Liver (tissue), 9 donors: ENCODE results near the gene TMEM18. TPM values are rescaled to one million over a fixed set of nuclear protein-coding genes. Genes with fewer than 3 reads are reported as not detected.

Experiments
- DNase-seq: peaks from one replicate; pipeline ENCODE4 v3.0.0-alpha.2; 2017; ENCODE audit warnings: low spot score
- H3K27ac ChIP-seq, 2 donors: one replicate each; pipeline ENCODE4 v1.7.0; 2013; ENCODE audit warnings: inconsistent platforms in 2 of 2, low read length in 2 of 2, control low read depth in 1 of 2, low read depth in 1 of 2, mild to moderate bottlenecking in 1 of 2
- H3K27me3 ChIP-seq, 4 donors: one replicate each; pipeline versions ENCODE4 v1.6.1 to v1.7.0; 2013; ENCODE audit warnings: low read length in 3 of 4, inconsistent platforms in 1 of 4, mild to moderate bottlenecking in 1 of 4, moderate library complexity in 1 of 4; ENCODE audit not compliant: control insufficient read depth in 4 of 4, insufficient read depth in 4 of 4
- H3K36me3 ChIP-seq, 4 donors: one replicate each; pipeline versions ENCODE4 v1.6.1 to v1.7.0; 2013; ENCODE audit warnings: low read length in 3 of 4, mild to moderate bottlenecking in 3 of 4, low read depth in 1 of 4, moderate library complexity in 1 of 4; ENCODE audit not compliant: control insufficient read depth in 4 of 4, insufficient read depth in 3 of 4
- H3K4me1 ChIP-seq, 4 donors: one replicate each; pipeline versions ENCODE4 v1.6.1 to v1.7.0; 2013; ENCODE audit warnings: low read length in 3 of 4, mild to moderate bottlenecking in 3 of 4, moderate library complexity in 1 of 4; ENCODE audit not compliant: control insufficient read depth in 4 of 4, insufficient read depth in 4 of 4
- H3K4me3 ChIP-seq, 3 donors: one replicate each; pipeline versions ENCODE4 v1.6.1 to v1.7.0; 2013; ENCODE audit warnings: low read length in 3 of 3, control low read depth in 1 of 3, low read depth in 1 of 3, mild to moderate bottlenecking in 1 of 3
- H3K9ac ChIP-seq, 2 donors: one replicate each; pipeline ENCODE4 v1.7.0; 2013; ENCODE audit warnings: low read length in 2 of 2, mild to moderate bottlenecking in 2 of 2, moderate library complexity in 2 of 2, control low read depth in 1 of 2, low read depth in 1 of 2
- H3K9me3 ChIP-seq, 4 donors: one replicate each; pipeline versions ENCODE4 v1.6.1 to v1.7.0; 2013; ENCODE audit warnings: low read length in 3 of 4; ENCODE audit not compliant: control insufficient read depth in 4 of 4
- ATF3 ChIP-seq: IDR thresholded peaks from 2 replicates; pipeline ENCODE4 v1.6.1; 2016; ENCODE audit warnings: antibody characterized with exemption
- CTCF ChIP-seq: fragments of 150-350 bp; IDR thresholded peaks from 2 replicates; pipeline ENCODE4 v1.5.1; 2017; ENCODE audit warnings: improper control_type of control experiment, low read depth, low read length; ENCODE audit not compliant: missing input control
- EGR1 ChIP-seq, 2 donors: IDR thresholded peaks; 2 replicates each; pipeline ENCODE4 v1.6.1; 2016 to 2018; ENCODE audit warnings: antibody characterized with exemption in 2 of 2, low read depth in 2 of 2
- FOXA1 ChIP-seq: IDR thresholded peaks from 2 replicates; pipeline ENCODE4 v1.6.1; 2016; ENCODE audit warnings: antibody characterized with exemption
- FOXA2 ChIP-seq: IDR thresholded peaks from 2 replicates; pipeline ENCODE4 v1.6.1; 2016; ENCODE audit warnings: antibody characterized with exemption
- GABPA ChIP-seq, 2 donors: IDR thresholded peaks in 1 of 2; conservative IDR thresholded peaks in 1 of 2; 2 replicates each; pipeline ENCODE4 v1.6.1; 2016; ENCODE audit warnings: antibody characterized with exemption in 2 of 2, mild to moderate bottlenecking in 1 of 2, moderate library complexity in 1 of 2
- HNF4A ChIP-seq, 2 donors: conservative IDR thresholded peaks; 2 replicates each; pipeline ENCODE4 v1.6.1; 2016; ENCODE audit warnings: antibody characterized with exemption in 2 of 2, mild to moderate bottlenecking in 2 of 2
- HNF4G ChIP-seq: IDR thresholded peaks from 2 replicates; pipeline ENCODE4 v1.6.1; 2016; ENCODE audit warnings: antibody characterized with exemption
- JUND ChIP-seq, 2 donors: IDR thresholded peaks; 2 replicates each; pipeline ENCODE4 v1.6.1; 2016; ENCODE audit warnings: antibody characterized with exemption in 2 of 2
- NR2F2 ChIP-seq: IDR thresholded peaks from 2 replicates; pipeline ENCODE4 v1.6.1; 2016; ENCODE audit warnings: antibody characterized with exemption
- RAD21 ChIP-seq, 2 donors: IDR thresholded peaks; 2 replicates each; pipeline ENCODE4 v1.6.1; 2016; ENCODE audit warnings: antibody characterized with exemption in 2 of 2, mild to moderate bottlenecking in 2 of 2
- RXRA ChIP-seq, 2 donors: IDR thresholded peaks; 2 replicates each; pipeline ENCODE4 v1.6.1; 2017 to 2018; ENCODE audit warnings: antibody characterized with exemption in 2 of 2, mild to moderate bottlenecking in 1 of 2
- SP1 ChIP-seq: IDR thresholded peaks from 2 replicates; pipeline ENCODE4 v1.6.1; 2018; ENCODE audit warnings: antibody characterized with exemption, mild to moderate bottlenecking
- TAF1 ChIP-seq: conservative IDR thresholded peaks from 2 replicates; pipeline ENCODE4 v1.6.1; 2016; ENCODE audit warnings: antibody characterized with exemption, mild to moderate bottlenecking
- YY1 ChIP-seq: IDR thresholded peaks from 2 replicates; pipeline ENCODE4 v1.6.1; 2016; ENCODE audit warnings: antibody characterized with exemption, mild to moderate bottlenecking
- whole genome bisulfite sequencing: extraction: QIAGEN DNeasy Blood & Tissue Kit; methylation state at CpG from one replicate; pipeline ENCODE4 v1.1.7; 2013; 5-methylcytosine and 5-hydroxymethylcytosine counted together
- polyA plus RNA-seq, 2 donors: library from polyadenylated mRNA; stranded (reverse) in 1 of 2; unstranded in 1 of 2; fragments of 200-250 nt in 1 of 2; fragments of >200 nt in 1 of 2; fragmentation: Nextera tagmentation in 1 of 2; extraction: Ambion mirVana in 1 of 2; gene quantifications; one replicate each; pipeline versions ENCODE4 v1.2.1 to v1.2.3, GENCODE V29; 2013 to 2015
- total RNA-seq, 2 donors: library from RNA; depleted of rRNA; stranded (reverse); fragments of >200 nt; gene quantifications; one replicate each; pipeline ENCODE4 v1.2.3, GENCODE V29; 2014
- TF ChIP-seq, protein P1 (sequence below): IDR thresholded peaks from 2 replicates; pipeline ENCODE4 v1.6.1; 2016; ENCODE audit warnings: antibody characterized with exemption
- TF ChIP-seq, protein P2 (sequence below): IDR thresholded peaks from 2 replicates; pipeline ENCODE4 v1.6.1; 2016; ENCODE audit warnings: antibody characterized with exemption, mild to moderate bottlenecking
- TF ChIP-seq, protein P3 (sequence below): IDR thresholded peaks from 2 replicates; pipeline ENCODE4 v1.6.1; 2016; ENCODE audit warnings: antibody characterized with exemption
- donor health status: healthy.
- donor health status: healthy.
- donor health status: healthy.
- donor health status: healthy.
- donor health status: healthy.

The TMEM18 gene
- total and polyA plus RNA-seq, 4 donors: 8.4 to 29.3 (median 10.9) TPM

DNA sequence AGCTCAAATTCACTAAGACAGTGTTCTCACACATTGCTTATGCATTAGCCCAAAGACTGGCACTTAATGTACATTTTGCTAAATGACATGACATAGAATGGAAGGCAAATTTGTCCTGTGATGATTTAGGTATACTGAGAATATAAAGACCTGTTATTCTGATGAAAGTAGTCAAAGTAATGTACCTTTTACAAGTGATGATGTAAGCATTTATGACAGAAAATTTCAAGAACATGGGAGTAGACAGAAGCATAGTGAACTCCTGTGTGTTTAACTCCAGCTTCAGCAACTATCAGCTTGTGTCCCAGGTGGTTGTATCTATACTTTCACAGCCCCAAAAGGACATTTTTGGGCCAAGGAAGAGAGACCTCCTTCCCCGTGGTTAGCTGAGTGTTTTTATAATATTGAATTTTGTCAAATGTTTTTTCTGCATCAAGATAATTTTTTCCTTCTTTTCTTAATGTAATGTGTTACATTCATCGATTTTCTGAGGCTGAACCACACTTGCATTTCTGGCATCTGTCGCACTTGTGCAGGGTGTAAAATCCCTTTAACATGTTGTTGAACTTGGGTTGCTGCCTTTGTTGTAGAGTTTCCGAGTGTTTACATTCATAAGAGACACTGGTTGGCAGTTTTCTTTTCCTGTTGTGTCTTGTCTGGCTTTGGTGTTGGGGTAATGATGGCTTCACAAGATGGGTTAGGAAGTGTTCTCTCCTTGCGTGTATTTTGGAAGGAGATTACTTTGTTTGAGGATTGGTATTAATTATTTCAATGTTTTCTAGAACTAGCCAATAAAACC lies 33.9 kb upstream of the TMEM18 start:
- no peaks in the 10 kb centered on the region for H3K4me1 ChIP-seq
- 70% methylated on average over 5 of the region's 5 CpGs for WGBS
- no peak overlapping the region for H3K9ac ChIP-seq
- DNase-seq: no peak
- no peak overlapping the region for H3K4me3 ChIP-seq
- H3K27ac ChIP-seq: no peak overlapping the region
- H3K9me3 ChIP-seq: no peaks in the 10 kb centered on the region
- H3K27me3 ChIP-seq: peaks cover 0 to 7% (median 2%) of the 10 kb centered on the region in 4 donors
- TF ChIP-seq EGR1 (IDR thresholded peaks at IDR 0.05; ENCODE audit: low read depth in 2 of 2) (no peak), HNF4G (no peak), YY1 (no peak), FOXA1 (no peak), NR2F2 (no peak), GABPA (IDR thresholded peaks at IDR 0.05 in 1 of 2, conservative IDR thresholded peaks at IDR 0.05 in 1 of 2) (no peak), ATF3 (no peak)
- TF ChIP-seq, protein P1, sequence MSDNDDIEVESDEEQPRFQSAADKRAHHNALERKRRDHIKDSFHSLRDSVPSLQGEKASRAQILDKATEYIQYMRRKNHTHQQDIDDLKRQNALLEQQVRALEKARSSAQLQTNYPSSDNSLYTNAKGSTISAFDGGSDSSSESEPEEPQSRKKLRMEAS: no peak
- TF ChIP-seq, protein P2, sequence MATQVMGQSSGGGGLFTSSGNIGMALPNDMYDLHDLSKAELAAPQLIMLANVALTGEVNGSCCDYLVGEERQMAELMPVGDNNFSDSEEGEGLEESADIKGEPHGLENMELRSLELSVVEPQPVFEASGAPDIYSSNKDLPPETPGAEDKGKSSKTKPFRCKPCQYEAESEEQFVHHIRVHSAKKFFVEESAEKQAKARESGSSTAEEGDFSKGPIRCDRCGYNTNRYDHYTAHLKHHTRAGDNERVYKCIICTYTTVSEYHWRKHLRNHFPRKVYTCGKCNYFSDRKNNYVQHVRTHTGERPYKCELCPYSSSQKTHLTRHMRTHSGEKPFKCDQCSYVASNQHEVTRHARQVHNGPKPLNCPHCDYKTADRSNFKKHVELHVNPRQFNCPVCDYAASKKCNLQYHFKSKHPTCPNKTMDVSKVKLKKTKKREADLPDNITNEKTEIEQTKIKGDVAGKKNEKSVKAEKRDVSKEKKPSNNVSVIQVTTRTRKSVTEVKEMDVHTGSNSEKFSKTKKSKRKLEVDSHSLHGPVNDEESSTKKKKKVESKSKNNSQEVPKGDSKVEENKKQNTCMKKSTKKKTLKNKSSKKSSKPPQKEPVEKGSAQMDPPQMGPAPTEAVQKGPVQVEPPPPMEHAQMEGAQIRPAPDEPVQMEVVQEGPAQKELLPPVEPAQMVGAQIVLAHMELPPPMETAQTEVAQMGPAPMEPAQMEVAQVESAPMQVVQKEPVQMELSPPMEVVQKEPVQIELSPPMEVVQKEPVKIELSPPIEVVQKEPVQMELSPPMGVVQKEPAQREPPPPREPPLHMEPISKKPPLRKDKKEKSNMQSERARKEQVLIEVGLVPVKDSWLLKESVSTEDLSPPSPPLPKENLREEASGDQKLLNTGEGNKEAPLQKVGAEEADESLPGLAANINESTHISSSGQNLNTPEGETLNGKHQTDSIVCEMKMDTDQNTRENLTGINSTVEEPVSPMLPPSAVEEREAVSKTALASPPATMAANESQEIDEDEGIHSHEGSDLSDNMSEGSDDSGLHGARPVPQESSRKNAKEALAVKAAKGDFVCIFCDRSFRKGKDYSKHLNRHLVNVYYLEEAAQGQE: no peak
- TF ChIP-seq, protein P3, sequence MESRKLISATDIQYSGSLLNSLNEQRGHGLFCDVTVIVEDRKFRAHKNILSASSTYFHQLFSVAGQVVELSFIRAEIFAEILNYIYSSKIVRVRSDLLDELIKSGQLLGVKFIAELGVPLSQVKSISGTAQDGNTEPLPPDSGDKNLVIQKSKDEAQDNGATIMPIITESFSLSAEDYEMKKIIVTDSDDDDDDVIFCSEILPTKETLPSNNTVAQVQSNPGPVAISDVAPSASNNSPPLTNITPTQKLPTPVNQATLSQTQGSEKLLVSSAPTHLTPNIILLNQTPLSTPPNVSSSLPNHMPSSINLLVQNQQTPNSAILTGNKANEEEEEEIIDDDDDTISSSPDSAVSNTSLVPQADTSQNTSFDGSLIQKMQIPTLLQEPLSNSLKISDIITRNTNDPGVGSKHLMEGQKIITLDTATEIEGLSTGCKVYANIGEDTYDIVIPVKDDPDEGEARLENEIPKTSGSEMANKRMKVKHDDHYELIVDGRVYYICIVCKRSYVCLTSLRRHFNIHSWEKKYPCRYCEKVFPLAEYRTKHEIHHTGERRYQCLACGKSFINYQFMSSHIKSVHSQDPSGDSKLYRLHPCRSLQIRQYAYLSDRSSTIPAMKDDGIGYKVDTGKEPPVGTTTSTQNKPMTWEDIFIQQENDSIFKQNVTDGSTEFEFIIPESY: no peak
- no peaks in the 10 kb centered on the region for H3K36me3 ChIP-seq

DNA sequence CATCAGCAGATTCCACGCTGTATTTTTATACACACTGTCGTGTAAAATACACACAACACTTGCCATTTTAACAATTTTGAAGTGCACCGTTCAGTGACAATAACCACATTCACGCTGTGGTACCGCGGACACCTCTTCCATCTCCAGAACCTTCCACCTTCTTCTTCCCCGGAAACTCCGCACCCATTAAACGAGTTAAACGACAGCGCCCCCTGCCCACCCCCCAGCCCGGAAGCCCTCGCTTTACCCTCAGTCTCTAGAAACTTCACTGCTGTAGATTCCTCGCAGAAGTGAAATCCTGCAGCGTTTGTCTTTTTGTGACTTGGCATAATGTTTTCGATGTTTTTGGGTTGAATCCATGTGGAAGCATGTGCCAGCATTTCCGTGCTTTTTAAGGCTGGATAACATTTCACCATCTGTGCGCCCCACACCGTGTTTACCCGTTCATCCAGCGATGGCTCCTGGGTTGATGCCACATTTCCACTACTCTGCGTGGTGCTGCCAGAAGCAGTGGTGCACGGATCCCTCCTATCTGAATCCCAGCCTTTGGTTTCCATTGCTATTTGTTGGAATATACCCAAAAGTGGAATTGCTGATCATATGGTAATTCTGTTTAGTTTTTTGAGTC lies 32.0 kb upstream of the TMEM18 start:
- Histone ChIP-seq H3K36me3 (no peaks in the 10 kb centered on the region), H3K9ac (no peak overlapping the region), H3K27me3 (peaks cover 0 to 4% (median 2%) of the 10 kb centered on the region in 4 donors), H3K4me1 (no peaks in the 10 kb centered on the region), H3K4me3 (no peak overlapping the region), H3K9me3 (no peaks in the 10 kb centered on the region), H3K27ac (no peak overlapping the region)
- no peak for TF ChIP-seq SP1
- TF ChIP-seq CTCF: no peak
- TF ChIP-seq HNF4A (conservative IDR thresholded peaks at IDR 0.05): no peak
- TF ChIP-seq, protein P1: no peak
- TF ChIP-seq, protein P2: no peak
- TF ChIP-seq GABPA (IDR thresholded peaks at IDR 0.05 in 1 of 2, conservative IDR thresholded peaks at IDR 0.05 in 1 of 2): no peak
- no peak for TF ChIP-seq JUND (IDR thresholded peaks at IDR 0.05)
- no peak for TF ChIP-seq TAF1
- no peak for TF ChIP-seq FOXA2
- no peak for TF ChIP-seq RAD21 (IDR thresholded peaks at IDR 0.05)
- TF ChIP-seq YY1: no peak
- no peak for TF ChIP-seq RXRA (IDR thresholded peaks at IDR 0.05)
- no peak for TF ChIP-seq NR2F2
- TF ChIP-seq EGR1 (IDR thresholded peaks at IDR 0.05; ENCODE audit: low read depth in 2 of 2): no peak
- no peak for DNase-seq
- 63% methylated on average over 23 of the region's 23 CpGs for WGBS
